Measurements from ENCODE around the gene SHROOM3.

Gene SHROOM3

DNA sequence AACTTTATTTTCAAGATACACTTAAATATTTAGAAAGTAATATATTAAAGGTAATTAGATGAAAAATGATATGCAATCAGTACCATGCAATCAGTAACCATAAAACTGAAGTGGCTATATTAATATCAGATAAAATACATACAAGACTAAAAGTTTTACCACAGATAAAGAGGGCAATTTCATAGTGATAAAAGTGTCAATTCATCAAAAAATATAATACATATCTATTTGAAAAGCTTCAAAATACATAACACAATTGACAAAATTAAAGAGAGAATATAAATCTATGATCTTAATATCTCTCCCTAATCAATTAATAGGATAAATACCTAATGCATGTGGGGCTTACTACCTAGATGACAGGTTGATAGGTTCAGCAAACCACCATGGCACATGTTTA lies 357.4 kb downstream of the SHROOM3 start:
- no peak for DNase-seq

DNA sequence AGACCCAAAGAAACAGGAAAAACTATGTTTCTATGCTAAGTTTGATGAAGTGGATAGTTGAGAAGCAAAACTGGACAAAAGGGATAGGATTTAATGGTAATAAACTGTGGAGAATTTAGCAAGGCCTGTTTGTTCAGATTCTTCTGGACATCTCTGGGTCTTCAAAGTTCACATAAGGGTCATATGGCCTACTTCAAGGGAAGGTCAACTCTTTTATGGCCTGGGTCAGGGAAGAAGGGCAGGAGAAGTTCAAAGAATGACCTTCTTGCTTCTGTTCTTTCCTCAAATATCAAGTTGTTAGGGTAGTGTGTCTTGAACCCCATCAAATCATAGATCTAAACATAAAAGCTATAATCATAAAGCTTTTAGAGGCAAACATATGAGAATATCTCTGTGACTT lies 360.2 kb downstream of the SHROOM3 start:
- DNase-seq, result no peak

DNA sequence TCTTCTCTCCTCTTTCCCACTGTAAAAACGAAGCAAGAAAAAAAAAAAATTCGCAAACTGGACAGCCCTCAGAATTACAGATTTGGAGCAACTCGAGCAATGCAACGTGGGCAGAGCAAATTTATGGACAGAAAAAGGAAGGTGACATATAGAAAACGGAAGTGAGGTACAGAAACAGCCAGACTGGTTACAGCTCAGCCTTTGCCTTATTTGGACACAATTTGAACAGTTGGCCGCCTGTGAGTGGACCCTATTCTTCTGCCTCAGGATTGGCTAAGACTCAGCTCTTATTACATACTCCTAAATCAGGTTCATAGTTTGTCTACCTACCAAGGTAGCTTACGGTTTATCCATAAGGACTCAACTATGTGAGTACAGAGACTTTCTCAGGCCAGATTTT lies 364.1 kb downstream of the SHROOM3 start:
- no peak for DNase-seq

DNA sequence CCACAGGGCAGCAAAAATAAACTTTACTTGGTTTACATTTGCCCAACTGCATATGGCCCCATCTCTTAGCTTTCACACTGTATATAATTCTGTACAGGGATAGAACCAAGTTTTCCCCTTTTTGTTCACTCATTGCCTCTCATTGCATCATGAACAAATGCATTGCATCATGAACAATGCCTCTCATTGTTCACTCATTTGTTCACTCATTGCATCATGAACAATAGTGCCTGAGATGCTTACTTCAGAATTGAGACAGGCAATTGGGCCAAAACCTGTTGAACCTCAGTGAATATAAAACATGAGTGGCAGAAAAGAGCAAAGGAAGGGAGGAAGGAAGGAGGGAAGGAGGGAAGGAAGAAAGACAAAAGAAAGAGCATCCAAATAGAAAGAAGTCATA lies 364.7 kb downstream of the SHROOM3 start:
- DNase-seq, result no peak

DNA sequence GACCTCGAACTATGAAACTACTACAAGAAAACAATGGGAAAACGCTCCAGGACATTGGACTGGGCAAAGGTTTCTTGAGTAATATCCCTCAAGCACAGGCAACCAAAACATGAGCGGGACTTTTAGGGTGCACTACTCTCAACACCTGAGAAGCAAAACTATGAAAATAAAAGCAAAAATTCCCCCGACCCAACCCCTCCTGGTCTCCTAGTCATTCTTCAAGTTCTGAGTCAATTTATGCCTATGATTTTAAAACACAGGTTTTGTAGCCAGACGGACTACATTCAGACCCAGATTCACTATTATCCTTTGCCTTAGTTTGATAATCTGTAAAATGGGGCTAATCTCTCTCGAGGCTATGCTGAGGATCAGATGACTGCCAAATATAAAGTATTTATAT lies 365.9 kb downstream of the SHROOM3 start:
- DNase-seq, result peak; percentile 2

DNA sequence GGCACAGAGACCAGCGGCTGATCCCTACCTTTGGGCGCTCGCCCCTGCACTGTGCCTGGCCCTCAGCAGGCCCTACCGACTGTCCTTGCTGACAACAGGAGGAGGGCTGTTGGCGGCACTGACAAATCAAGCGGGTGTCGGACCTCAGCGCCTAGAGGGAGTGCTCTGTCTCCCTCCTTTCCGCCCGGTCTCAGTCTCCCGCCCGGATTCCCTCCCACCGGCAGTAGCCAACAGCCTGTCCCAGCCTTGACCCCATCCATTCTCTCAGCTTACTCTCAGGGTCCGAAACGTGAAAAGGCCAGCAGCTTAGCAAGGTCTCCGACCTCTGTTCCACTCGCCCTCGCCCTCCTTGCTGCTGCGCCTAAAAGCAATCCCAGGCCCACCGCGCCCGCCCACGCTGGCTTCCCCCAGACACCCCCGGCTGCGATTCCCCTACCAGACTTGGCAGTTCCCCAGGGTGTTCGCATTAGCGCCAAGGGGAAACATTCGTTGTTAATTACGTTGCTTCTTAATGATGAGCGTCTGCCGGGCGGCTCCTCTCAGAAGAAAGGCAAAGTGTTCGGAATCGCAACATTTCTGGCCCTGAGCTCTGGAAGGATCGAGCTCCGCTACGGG lies 366.7 kb downstream of the SHROOM3 start:
- DNase-seq, result no peak

DNA sequence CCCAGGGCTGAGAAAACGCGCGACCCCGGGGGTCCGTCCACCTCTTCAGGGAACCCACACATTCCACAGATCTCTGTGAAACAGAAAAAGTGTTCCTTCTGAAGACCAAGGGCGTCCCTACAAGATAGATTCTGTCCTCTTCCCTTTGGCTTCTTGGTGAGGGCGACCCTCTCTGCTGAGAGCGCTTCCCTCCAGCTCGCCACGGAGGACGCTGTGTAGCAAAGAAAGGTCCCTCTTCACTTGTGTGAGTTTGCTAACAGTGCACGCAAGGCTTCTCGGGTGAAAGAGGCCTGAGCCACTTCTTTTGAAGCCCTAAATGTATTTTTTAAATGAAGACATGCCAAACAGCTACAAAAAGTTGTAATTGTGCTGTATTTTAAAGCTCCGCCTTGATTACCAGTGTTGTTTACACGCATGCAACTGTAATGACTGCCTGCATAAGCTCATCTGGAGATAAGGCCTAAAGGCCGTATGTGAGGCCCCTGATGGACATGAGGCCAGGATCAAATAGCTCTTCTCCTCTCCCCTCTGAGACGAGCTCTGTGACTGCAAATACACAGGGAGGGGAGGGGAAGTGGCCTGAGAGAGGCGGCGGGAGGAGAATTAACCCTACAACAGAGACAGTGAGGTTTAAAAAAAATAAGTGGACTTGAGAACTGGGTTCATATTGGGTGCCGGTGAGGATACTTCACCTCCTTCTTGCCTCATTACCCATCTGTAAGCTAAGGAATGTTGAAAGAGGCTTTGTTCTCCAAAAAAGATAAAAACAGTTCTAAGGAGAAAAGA lies 367.4 kb downstream of the SHROOM3 start:
- no peak for DNase-seq

DNA sequence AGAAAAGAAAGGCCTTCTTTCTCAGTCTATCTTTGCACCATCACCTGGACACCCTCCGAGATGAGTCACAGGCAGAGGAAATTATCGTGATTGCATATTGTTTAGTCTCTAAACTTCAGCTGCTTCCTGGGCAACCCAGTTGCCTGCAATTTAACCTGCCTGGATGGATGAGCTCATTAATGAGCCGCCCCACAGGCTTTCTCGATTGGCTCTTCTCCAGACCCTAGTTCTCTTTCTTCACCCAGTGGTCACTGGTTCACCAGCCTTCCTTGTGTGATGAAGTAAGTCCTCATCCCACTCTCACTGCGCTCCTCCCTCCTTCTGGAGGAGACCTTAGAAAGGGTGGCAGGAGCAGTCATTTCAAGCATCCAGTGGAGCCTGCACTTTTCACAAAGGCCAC lies 368.5 kb downstream of the SHROOM3 start:
- DNase-seq, result no peak

DNA sequence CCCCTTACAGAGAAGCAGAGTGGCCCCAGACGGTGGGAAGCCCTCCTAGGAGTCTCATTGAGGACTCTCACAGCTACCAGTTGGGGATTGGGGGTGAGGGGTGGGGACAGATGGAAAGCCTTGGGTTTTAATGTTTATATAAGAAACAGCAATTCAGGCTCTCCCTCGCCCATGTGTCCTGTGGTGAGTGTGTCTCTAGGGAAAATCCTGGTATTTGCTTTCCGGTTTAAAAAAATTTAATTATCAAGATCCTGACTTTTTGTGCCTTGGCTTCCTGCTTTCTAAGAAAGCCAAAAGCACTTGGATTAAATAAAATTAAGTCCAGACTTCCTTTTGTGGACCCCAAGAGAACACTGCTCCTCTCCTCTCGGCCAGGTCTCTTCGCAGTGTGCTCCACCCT lies 369.1 kb downstream of the SHROOM3 start:
- DNase-seq, result no peak

DNA sequence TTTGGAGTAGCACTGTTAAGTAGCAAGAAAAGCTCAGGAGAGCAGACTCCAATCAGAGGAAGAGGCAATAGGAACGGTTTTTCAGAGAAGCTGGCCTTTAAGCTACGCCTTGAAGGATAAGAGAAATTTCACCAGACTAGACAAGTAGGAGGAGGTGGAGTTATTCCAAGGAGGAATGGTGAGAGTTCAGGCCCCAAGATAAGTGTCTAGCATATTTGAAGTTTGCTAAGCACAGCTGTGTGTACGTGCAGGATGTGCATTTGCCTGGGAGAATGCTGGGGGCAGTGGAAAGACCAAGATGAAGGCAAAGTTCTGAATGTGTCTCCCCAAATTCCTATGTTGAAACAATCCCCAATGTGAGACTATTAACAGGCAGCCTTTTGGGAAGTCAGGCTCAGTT lies 371.3 kb downstream of the SHROOM3 start:
- no peak for DNase-seq

DNA sequence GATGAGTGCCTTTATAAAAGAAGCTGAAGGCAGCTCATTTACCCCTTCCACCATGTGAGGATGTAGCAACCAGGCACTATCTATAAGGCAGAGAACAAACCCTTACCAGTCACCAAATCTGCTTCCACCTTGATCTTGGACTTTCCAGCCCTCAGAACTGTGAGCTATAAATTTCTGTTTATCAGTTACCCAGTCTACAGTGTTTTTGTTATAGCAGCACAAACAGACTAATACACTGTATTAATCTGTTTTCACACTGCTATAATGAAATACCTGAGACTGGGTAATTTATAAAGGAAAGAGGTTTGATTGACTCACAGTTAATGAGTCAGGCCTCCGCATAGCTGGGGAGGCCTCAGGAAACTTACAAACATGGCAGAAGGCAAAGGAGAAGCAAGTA lies 371.7 kb downstream of the SHROOM3 start:
- no peak for DNase-seq

DNA sequence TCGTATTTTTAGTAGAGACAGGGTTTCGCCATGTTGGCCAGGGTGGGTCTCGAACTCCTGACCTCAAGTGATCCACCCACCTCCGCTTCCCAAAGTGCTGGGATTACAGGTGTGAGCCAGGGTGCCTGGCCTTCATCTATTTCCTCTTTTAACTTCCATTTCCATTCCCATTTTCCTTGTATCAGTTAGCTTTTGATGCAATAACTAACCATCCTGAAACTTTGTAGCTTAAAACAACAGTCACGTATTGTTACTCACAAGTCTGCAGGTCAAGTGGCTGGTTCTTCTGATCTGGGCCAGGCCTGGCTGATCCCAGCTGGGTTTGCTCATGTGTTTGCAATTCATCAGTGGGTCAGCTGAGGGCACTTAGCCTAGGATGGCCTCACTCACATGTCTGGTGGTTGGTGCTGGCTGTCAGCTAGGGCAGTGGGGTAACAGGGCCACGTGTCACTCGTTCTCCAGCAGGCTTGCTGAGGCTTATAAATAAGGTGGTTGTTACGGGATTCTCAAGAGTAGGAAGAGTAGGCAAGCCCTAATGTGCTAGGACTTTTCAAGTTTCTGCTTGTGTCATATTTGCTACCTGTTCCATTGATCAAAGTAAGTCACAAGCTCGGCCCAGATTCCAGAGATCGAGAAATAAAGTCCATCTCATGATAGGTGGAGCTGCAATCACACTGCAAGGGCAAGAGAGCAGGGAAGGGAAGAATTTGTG lies 374.7 kb downstream of the SHROOM3 start:
- no peak for DNase-seq

DNA sequence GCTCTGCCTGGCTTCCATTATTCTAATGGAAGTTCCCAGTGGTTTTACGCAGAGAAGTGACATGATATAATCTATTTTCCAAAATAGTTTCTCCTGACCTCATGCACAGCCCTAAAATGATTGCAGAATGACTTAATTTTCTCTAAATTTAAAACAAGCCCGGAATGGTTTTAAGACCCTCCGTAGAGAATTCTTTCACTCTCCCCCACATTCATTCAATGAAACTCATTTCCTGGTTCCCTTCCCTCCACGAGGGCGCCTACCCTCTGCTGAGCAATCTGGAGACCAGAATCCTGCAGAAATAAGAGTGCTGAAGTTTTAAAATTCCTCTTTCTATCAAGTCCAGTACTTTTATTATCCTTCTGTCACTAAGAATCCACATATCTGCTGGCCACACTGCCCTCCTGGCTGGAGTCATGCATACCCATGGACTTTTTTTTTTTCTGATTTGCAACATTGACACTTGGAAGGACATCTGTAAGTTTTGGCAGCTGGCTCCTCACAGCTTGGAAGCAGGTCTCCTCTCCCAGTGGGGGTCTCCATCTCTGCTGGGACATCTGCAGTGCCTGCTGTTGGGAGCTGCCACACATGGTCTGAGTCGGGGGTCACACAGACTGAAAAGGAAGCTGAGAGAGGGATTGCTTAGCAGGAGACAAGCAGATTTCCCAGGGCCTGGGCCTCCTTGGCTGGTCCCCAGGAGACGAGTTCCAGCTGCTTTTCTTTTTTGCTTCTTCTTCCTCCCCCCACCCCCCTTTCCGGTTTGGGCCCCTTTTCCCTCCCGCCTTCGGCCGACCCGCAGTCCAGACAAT lies 376.8 kb downstream of the SHROOM3 start:
- no peak for DNase-seq

DNA sequence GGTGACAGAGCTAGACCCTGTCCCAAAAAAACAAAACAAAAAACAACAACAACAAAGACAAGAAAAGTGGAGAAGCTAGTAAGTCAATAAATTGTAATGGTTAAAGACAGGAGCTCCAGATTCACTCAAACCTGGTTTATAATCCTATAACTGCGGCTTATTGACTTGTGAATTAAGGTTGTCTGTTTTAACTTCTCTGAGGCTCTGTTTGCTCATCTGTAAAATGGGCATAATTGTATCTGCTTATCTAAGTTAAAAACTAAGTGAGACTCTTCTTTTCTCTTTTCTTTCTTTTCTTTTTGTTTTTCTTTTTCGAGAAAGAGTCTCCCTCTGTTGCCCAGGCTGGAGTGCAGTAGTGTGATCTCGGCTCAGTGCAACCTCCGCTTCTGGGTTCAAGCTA lies 378.0 kb downstream of the SHROOM3 start:
- no peak for DNase-seq

DNA sequence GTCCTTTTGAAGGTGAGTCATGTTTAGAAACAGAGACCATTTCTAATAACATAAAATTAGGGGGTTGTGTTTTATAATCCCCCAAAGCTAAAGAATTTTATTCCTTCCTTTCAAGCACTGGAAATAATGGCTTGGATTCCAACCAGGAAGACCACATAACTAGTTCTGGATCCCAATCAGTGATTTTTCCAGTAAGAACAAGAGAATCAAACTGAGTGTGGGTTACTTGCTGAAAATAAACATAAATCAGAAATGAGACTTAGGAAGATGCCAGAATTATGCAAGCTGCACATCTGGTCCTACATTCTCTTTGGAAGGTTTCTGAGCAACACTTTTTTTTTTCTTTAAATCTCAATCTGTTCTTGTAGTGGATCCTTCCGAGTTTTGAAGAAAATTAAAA lies 386.6 kb downstream of the SHROOM3 start:
- no peak for DNase-seq

DNA sequence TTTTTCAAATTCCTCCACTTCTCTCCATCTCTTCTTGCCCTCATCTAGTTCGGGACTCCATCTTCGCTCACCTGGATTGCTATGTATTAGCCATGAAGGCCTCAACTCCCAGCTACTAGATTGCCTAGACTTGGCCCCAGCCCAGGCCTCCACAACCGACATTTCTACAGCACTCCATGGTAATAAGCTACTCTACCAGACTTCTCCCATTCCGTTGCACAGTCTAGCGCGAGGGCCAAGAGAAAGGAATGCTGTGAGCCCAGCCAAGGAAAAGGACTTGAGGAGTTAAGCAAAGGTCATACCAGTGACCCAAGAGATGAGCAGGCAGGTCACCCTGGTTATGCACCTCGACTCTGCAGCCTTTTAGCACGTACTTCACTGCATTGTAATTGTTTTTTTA lies 387.3 kb downstream of the SHROOM3 start:
- no peak for DNase-seq

DNA sequence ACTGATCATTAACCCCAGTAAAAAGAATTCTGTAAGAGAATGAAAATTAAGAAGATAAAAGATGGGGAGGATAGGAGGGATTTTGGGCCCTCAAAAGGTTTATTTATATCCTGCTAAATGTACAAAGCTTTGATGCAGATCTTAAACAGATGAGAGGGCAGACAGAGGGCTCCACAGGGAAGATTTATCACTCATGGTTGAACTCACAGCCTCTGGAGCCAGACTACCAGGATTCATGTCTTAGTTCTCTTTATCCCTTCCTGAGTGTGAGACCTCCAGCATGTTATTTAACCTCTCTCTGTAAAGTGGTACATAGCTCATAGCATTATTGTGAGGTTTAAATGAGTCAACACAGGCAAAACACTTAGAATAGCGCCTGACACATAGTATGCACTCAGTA lies 388.5 kb downstream of the SHROOM3 start:
- DNase-seq, result no peak

DNA sequence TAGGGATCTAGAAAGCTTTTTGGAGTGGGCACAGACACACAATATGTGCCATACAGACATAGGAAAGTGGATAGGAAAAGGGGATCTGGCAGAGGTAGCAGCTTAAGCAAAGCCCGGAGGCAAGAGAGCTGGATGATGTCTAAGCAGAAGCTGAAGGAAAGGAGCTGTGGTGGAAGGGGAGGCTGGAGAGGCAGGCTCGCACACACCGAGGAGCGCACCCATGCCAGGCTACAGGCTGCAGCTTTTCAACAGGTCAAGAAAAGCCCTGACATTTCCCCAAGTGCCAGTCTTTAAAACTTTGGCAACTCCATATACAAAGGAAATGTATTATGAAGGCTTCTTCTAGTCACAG lies 395.6 kb downstream of the SHROOM3 start:
- DNase-seq, result no peak

DNA sequence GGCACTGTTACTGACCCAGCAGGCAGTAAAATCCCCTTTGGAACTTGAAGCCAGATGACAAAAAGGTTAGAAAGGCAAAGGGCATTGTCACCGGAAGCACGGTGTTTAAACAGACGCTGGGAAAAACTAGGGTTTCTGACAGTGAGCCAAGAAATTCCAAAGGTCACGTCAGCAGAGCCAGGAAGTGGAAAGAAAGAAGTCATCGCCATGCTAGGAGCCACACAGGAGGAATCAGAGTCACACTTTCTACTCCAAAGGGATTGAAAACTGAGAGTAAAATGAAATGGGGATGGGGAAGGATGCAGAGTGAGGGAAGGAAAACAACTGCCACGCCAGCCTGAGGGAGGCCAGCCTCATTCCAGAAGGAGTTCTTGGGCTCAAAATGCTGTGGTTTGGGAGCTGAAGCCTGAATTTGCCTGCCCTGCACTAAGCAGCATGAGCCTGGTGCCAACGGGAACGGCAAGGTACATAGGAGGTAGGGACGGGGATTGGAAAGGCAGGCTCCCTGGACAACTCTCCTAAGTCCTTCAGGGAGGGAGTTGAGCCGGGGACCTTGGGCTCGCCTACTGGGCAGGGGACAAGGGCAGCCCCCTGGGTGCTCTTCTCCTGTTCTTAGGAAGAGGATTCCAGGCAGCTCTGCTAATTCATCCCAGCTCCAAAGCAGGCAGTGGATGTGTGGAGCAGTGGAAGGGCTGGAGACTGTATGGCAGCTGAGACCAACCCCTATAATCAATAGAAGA lies 396.1 kb downstream of the SHROOM3 start:
- no peak for DNase-seq

DNA sequence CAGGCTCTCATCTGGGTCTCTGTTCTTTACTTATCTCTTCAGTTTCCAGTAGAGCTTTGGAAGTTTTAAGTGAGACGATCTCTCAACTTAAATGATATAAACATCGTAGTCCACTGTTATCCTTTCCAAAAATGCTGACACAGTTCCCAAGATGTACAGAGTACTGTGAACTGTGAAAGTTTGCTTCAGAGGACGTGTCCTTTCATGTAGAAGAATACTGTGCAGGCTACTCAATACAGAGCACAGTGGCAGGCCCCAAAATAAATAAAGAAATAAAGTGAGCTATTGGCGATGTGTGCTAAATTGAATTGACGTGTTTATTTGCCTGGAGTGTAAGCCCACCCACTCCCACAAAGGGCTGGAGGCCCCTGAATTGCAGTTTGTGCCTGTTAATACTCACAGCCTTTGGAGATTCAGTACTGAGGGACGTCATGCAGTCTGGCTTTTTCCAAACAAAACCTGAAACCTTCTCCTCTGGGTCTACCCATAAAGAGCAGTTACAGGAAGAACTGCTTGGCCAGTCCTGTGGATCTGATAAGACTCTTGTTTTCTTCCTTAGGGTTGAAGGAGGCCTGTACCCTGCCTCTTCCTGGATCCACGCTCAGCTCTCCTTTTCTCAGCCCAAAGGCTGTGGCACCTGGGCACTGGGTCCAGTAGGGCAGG lies 396.8 kb downstream of the SHROOM3 start:
- no peak for DNase-seq

Data from activated CD4-positive, alpha-beta T cell treated with anti-CD3 and anti-CD28 coated beads, Interleukin-2, Interleukin-6, amounts not matched to agents 100 ng/mL and 50 ng/mL, durations not matched to agents 16 hours and 8 hours (primary cell).